ENCODE data around the gene ZDHHC11.

ZDHHC11 gene

DNA sequence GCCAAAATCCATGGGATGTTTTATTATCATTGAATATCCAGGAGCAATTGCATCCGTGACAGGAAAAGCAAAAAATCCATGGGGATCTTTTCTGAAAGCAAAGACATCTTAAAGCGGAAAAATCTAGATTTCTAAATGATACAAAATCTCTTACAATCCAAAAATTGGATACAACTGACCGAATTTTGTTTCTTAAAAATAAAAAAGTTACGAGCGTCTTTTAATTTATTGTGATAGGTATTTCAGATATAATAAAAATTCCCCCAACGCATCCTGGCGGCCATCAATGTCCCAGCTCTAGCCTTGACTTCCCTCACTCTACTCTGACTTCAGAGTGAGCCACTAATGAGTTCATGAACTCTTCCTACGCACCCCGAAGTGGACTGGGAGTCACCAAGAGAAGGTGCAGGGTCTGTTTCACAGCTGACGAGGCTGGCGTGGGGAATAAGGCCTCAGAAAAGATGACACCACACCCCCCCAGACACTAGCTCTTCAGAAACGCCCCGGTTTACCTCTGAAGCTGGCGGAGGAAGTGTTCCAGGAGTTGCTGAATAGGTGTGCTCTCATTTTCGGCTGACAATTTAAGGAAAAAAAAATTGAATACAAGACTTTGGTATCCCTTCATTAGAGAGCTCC, 38.4 kb upstream of the ZDHHC11 start:
- H3K4me3 ChIP-seq (ENCODE audit: low read length) = no peak overlapping the region
- DNase-seq (ENCODE audit: low read depth) = no peak
- TF ChIP-seq CTCF (conservative IDR thresholded peaks at IDR 0.05; ENCODE audit: low read length) = no peak

- no peak overlapping the region for H3K4me3 ChIP-seq (ENCODE audit: low read length)
- no peak for DNase-seq (ENCODE audit: low read depth)
- TF ChIP-seq CTCF (conservative IDR thresholded peaks at IDR 0.05; ENCODE audit: low read length) = no peak
These were observed 37.9 kb upstream of the ZDHHC11 start for GRCh38 chr5:888638-889035.

DNA sequence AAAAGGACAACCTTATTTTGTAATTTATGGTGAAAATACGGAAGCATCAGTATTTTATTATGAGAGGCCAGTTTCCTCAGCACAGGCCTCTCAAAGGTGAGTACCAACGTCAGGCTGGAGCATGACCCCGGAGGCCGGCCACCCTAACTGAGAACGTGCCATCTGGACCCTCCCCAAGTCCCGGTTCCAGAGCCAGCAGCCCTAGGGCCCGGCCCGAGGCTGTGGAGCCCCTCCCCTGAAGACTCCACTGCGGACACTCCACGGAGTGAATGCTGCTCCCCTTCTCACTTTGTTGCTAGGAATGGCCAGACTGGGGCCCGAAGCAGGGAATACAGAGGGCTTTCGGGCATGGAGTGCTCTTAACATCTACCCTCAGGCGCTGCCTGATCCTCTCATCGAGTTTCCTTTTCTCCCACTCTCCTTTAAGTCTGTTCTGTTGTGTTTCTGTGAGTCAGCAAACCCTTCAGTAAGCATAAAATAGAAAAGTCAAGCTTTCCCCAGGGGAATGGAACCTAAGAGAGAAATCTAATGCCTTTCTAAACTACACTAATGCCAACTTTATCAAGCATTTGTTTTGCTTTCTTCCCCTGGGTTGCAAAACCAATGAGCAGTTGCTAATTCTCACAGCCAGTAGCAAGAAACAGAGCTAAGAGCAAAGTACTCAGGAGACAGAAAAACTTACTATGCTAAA, 37.3 kb upstream of the ZDHHC11 start:
- no peak overlapping the region for H3K4me3 ChIP-seq (ENCODE audit: low read length)
- no peak for DNase-seq (ENCODE audit: low read depth)
- TF ChIP-seq CTCF (conservative IDR thresholded peaks at IDR 0.05; ENCODE audit: low read length) = no peak

DNA sequence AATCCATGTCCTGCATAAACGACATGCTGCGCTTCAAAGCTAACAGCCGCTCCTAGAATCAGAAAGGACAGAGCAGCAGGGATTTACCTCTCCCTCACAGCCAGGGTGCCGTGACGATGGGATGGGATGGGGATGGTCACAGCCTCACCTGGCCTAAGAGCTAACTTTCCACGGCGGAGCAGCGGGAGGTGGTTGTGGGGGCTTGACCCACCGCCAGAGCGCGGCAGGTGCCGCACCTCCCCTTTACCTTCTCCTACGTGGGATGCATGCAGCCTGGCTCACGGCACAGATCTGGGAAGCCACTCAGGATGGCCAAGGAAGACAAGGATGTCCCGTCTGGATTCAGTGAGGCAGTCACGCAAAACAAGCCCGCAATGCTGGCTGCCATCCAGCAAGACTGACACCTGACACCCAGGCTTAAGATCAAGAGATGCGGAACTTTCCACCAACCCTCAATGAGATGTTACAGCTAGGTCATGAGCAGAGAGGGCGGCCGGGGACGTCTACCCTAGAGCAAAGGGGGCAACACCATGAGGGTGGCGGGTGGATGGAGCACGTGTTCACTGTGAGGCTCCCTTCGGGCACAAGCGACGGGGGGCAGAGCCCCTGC, 36.0 kb upstream of the ZDHHC11 start:
- DNase-seq (ENCODE audit: low read depth) = no peak
- H3K4me3 ChIP-seq (ENCODE audit: low read length) = no peak overlapping the region
- no peak for TF ChIP-seq CTCF (conservative IDR thresholded peaks at IDR 0.05; ENCODE audit: low read length)

- H3K4me3 ChIP-seq (ENCODE audit: low read length) = no peak overlapping the region
- no peak for TF ChIP-seq CTCF (conservative IDR thresholded peaks at IDR 0.05; ENCODE audit: low read length)
- no peak for DNase-seq (ENCODE audit: low read depth)
These were observed 35.2 kb upstream of the ZDHHC11 start for GRCh38 chr5:886036-886435.

- DNase-seq (ENCODE audit: low read depth) = no peak
- H3K4me3 ChIP-seq (ENCODE audit: low read length) = no peak overlapping the region
- no peak for TF ChIP-seq CTCF (conservative IDR thresholded peaks at IDR 0.05; ENCODE audit: low read length)
These were observed 34.7 kb upstream of the ZDHHC11 start for GRCh38 chr5:885529-885928.

DNA sequence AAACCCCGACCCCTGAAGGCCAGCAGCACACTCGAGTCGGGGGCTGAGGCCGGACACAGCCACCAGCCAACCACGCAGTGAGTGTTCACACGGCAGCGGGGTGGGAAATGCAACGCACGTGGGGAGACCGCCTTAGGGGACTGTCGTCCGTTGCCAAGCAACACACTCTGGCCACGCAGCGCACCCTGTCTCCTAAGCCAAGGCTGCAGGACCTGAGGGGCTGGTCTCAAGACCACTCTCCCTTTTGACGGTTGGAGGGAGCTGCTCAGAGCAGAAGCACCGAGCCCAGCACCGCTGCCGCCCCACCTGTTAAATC, 34.3 kb upstream of the ZDHHC11 start:
- TF ChIP-seq CTCF (conservative IDR thresholded peaks at IDR 0.05; ENCODE audit: low read length) = no peak

More for the DNA sequence above, 34.3 kb upstream of the ZDHHC11 start:
- no peak overlapping the region for H3K4me3 ChIP-seq (ENCODE audit: low read length)
- DNase-seq (ENCODE audit: low read depth) = no peak
